IMR-90 (cell line): ENCODE data around the gene ADAMTS17. TPM values are rescaled to one million over a fixed set of nuclear protein-coding genes. Genes with fewer than 3 reads are reported as not detected.

Source experiments
- ATAC-seq: fragments of 200-7000 bp; cut with Tn5 transposase; 2 replicates; pipeline ENCODE4 v1.9.1; 2020; ENCODE audit warnings: low read depth, mild to moderate bottlenecking, moderate library complexity
- BruUV-seq: library from RNA; stranded (reverse); fragments of 400-500 nt; replicated peaks from 2 replicates; lab custom pipeline; 2021; lab: Mats Ljungman, UMichigan
- CTCF ChIA-PET: fragments of 300-600 bp; formaldehyde crosslinking; extraction: SDS; loops from one replicate; lab custom pipeline; 2021; ENCODE audit warnings: antibody characterized with exemption; lab: Yijun Ruan, JAX
- POLR2A ChIA-PET: fragments of 300-600 bp; sonication (Branson Sonifier 250); formaldehyde crosslinking; loops from one replicate; lab custom pipeline; 2022; ENCODE audit warnings: antibody characterized with exemption; ENCODE audit not compliant: unreplicated experiment; lab: Charles Lee
- DNase-seq: peaks from one replicate; pipeline ENCODE4 v3.0.0; 2013
- H2AFZ ChIP-seq: replicated peaks from 2 replicates; pipeline ENCODE3; 2013; ENCODE audit warnings: low read length, mild to moderate bottlenecking; ENCODE audit not compliant: poor library complexity
- H2AK5ac ChIP-seq: 2 replicates; pipeline ENCODE4 v1.6.1; 2013; ENCODE audit warnings: low read depth, low read length, inconsistent platforms
- H2AK9ac ChIP-seq: replicated peaks from 2 replicates; pipeline ENCODE3; 2013; ENCODE audit warnings: mild to moderate bottlenecking, low read depth, low read length, moderate library complexity; ENCODE audit not compliant: poor library complexity
- H2BK120ac ChIP-seq: 2 replicates; pipeline ENCODE4 v1.6.1; 2013; ENCODE audit warnings: low read depth, low read length, inconsistent platforms
- H2BK15ac ChIP-seq: 3 replicates; pipeline ENCODE4 v1.6.1; 2013; ENCODE audit warnings: low read depth, low read length, inconsistent platforms
- H2BK20ac ChIP-seq: 2 replicates; pipeline ENCODE4 v1.6.1; 2013; ENCODE audit warnings: low read depth, mild to moderate bottlenecking, inconsistent platforms, low read length, moderate library complexity
- H2BK5ac ChIP-seq: 2 replicates; pipeline ENCODE4 v1.6.1; 2013; ENCODE audit warnings: mild to moderate bottlenecking, low read depth, low read length, inconsistent platforms; ENCODE audit not compliant: poor library complexity, severe bottlenecking
- H3K14ac ChIP-seq: replicated peaks from 2 replicates; pipeline ENCODE4 v1.6.1; 2013; ENCODE audit warnings: low read depth, low read length, inconsistent platforms
- H3K18ac ChIP-seq: 2 replicates; pipeline ENCODE4 v1.6.1; 2013; ENCODE audit warnings: low read depth, low read length, control low read depth
- H3K23ac ChIP-seq: 2 replicates; pipeline ENCODE4 v1.6.1; 2013; ENCODE audit warnings: low read depth, low read length, inconsistent platforms
- H3K27ac ChIP-seq: 2 replicates; pipeline ENCODE4 v1.5.1; 2013; ENCODE audit warnings: mild to moderate bottlenecking, control low read depth, low read length; ENCODE audit not compliant: insufficient read depth
- H3K27me3 ChIP-seq: 2 replicates; pipeline ENCODE4 v1.6.1; 2013; ENCODE audit warnings: low read length; ENCODE audit not compliant: control insufficient read depth, insufficient read depth
- H3K36me3 ChIP-seq: 2 replicates; pipeline ENCODE4 v1.6.1; 2013; ENCODE audit warnings: low read length, mixed read lengths; ENCODE audit not compliant: control insufficient read depth, insufficient read depth
- H3K4ac ChIP-seq: 2 replicates; pipeline ENCODE4 v1.6.1; 2013; ENCODE audit warnings: low read depth, low read length, inconsistent platforms
- H3K4me1 ChIP-seq: 2 replicates; pipeline ENCODE4 v1.6.1; 2013; ENCODE audit warnings: low read length, mixed read lengths; ENCODE audit not compliant: control insufficient read depth, insufficient read depth
- H3K4me2 ChIP-seq: 2 replicates; pipeline ENCODE4 v1.6.1; 2013; ENCODE audit warnings: low read depth, mild to moderate bottlenecking, control low read depth, low read length, moderate library complexity
- H3K4me3 ChIP-seq: 2 replicates; pipeline ENCODE4 v1.5.1; 2013; ENCODE audit warnings: low read depth, mild to moderate bottlenecking, control low read depth, low read length, moderate library complexity; ENCODE audit not compliant: insufficient read depth
- H3K56ac ChIP-seq: 2 replicates; pipeline ENCODE4 v1.6.1; 2013; ENCODE audit warnings: low read length, inconsistent platforms; ENCODE audit not compliant: insufficient read depth; ENCODE audit errors: extremely low read depth
- H3K79me1 ChIP-seq, 2 experiments: 2 replicates each; pipeline ENCODE4 v1.6.1; 2013; ENCODE audit warnings: low read length in 2 of 2, inconsistent platforms in 1 of 2, low read depth in 1 of 2
- H3K9ac ChIP-seq: 2 replicates; pipeline ENCODE4 v1.6.1; 2013; ENCODE audit warnings: low read depth, low read length, control low read depth
- H3K9me1 ChIP-seq: 2 replicates; pipeline ENCODE4 v1.6.1; 2013; ENCODE audit warnings: low read length, inconsistent platforms; ENCODE audit not compliant: insufficient read depth
- H3K9me3 ChIP-seq: 2 replicates; pipeline ENCODE4 v1.6.1; 2013; ENCODE audit warnings: low read length; ENCODE audit not compliant: control insufficient read depth, insufficient read depth
- H4K20me1 ChIP-seq: 2 replicates; pipeline ENCODE4 v1.6.1; 2013; ENCODE audit warnings: low read length, inconsistent platforms; ENCODE audit not compliant: insufficient read depth
- H4K5ac ChIP-seq: 2 replicates; pipeline ENCODE4 v1.6.1; 2013; ENCODE audit warnings: mild to moderate bottlenecking, low read depth, low read length, control low read depth
- H4K8ac ChIP-seq, 2 experiments: 2 replicates each; pipeline ENCODE4 v1.6.1; 2013; ENCODE audit warnings: low read depth in 2 of 2, low read length in 2 of 2, control low read depth in 1 of 2, inconsistent platforms in 1 of 2
- H4K91ac ChIP-seq: 2 replicates; pipeline ENCODE4 v1.6.1; 2013; ENCODE audit warnings: low read depth, low read length, inconsistent platforms; ENCODE audit not compliant: insufficient read depth
- BHLHE40 ChIP-seq: fragments of 150-350 bp; IDR thresholded peaks from 2 replicates; pipeline ENCODE4 v1.6.1; 2016; ENCODE audit warnings: mild to moderate bottlenecking, low read depth, low read length
- CEBPB ChIP-seq: IDR thresholded peaks from 2 replicates; pipeline ENCODE4 v1.6.1; 2012; ENCODE audit warnings: low read depth, low read length, improper control_type of control experiment
- CHD1 ChIP-seq: IDR thresholded peaks from 2 replicates; pipeline ENCODE4 v1.6.1; 2012; ENCODE audit warnings: low read depth, low read length, improper control_type of control experiment
- CTCF ChIP-seq: conservative IDR thresholded peaks from 2 replicates; pipeline ENCODE4 v1.5.1; 2012; ENCODE audit warnings: mild to moderate bottlenecking, low read depth, low read length, improper control_type of control experiment
- ELK1 ChIP-seq: fragments of 150-350 bp; IDR thresholded peaks from 2 replicates; pipeline ENCODE4 v1.6.1; 2016; ENCODE audit warnings: low read depth, mild to moderate bottlenecking, low read length, moderate library complexity, borderline replicate concordance
- FOS ChIP-seq: fragments of 150-350 bp; IDR thresholded peaks from 2 replicates; pipeline ENCODE4 v1.6.1; 2016; ENCODE audit warnings: low read depth, low read length
- MAFK ChIP-seq: IDR thresholded peaks from 2 replicates; pipeline ENCODE4 v1.6.1; 2012; ENCODE audit warnings: low read depth, low read length, improper control_type of control experiment
- MAZ ChIP-seq: IDR thresholded peaks from 2 replicates; pipeline ENCODE4 v1.6.1; 2012; ENCODE audit warnings: low read depth, mild to moderate bottlenecking, low read length, improper control_type of control experiment, moderate library complexity, borderline replicate concordance
- MXI1 ChIP-seq: IDR thresholded peaks from 2 replicates; pipeline ENCODE4 v1.6.1; 2012; ENCODE audit warnings: low read depth, mild to moderate bottlenecking, low read length, moderate library complexity, borderline replicate concordance
- NFE2L2 ChIP-seq: fragments of 150-350 bp; IDR thresholded peaks from 2 replicates; pipeline ENCODE4 v1.6.1; 2016; ENCODE audit warnings: low read depth, mild to moderate bottlenecking, low read length
- POLR2A ChIP-seq: IDR thresholded peaks from 2 replicates; pipeline ENCODE4 v1.6.1; 2012; ENCODE audit warnings: mild to moderate bottlenecking, low read depth, low read length
- RAD21 ChIP-seq: IDR thresholded peaks from 2 replicates; pipeline ENCODE4 v1.6.1; 2012; ENCODE audit warnings: low read length, improper control_type of control experiment
- RCOR1 ChIP-seq: IDR thresholded peaks from 2 replicates; pipeline ENCODE4 v1.6.1; 2012; ENCODE audit warnings: mild to moderate bottlenecking, low read length, improper control_type of control experiment; ENCODE audit not compliant: insufficient replicate concordance
- RFX5 ChIP-seq: IDR thresholded peaks from 2 replicates; pipeline ENCODE4 v1.8.0; 2012; ENCODE audit warnings: low read depth, mild to moderate bottlenecking, low read length, moderate library complexity
- SMC3 ChIP-seq: fragments of 150-350 bp; IDR thresholded peaks from 2 replicates; pipeline ENCODE4 v1.6.1; 2016; ENCODE audit warnings: low read depth, mild to moderate bottlenecking, antibody characterized with exemption, low read length, moderate library complexity
- WGBS, 2 experiments: methylation state at CpG; one replicate each; pipeline versions ENCODE4 v1.1.5 to v1.1.7; 2013; ENCODE audit warnings: missing lambda C conversion rate in 2 of 2; ENCODE audit not compliant: insufficient read length in 1 of 2; ENCODE audit errors: extremely low coverage in 2 of 2; 5-methylcytosine and 5-hydroxymethylcytosine counted together
- dilution Hi-C: fragments of 300-500 bp; cut with HindIII; formaldehyde crosslinking; loops from one replicate; pipeline ENCODE4 v1.14.3; 2018; ENCODE audit warnings: low sequenced_read_pairs; ENCODE audit not compliant: unreplicated experiment
- in situ Hi-C: fragments of 300-500 bp; cut with MboI; formaldehyde crosslinking; loops from 3 replicates; pipeline ENCODE4 v1.14.3; 2019; ENCODE audit warnings: low sequenced_read_pairs, inconsistent platforms, mixed read lengths
- intact Hi-C: fragments of 100-400 bp; cut with micrococcal nuclease; formaldehyde crosslinking; loops from 2 replicates; pipeline ENCODE4 v1.10.0; 2022
- polyA plus RNA-seq, 3 experiments: library from polyadenylated mRNA; depleted of rRNA; stranded (reverse); fragments of >200 nt; gene quantifications; 2 replicates each; pipeline ENCODE4 v1.2.3, GENCODE V29; 2012; ENCODE audit warnings: low replicate concordance in 1 of 3
- total RNA-seq: library from RNA; depleted of rRNA; stranded (reverse); fragments of >200 nt; gene quantifications from 2 replicates; pipeline ENCODE4 v1.2.3, GENCODE V29; 2012
- TF ChIP-seq, protein P1 (sequence below): fragments of 150-350 bp; IDR thresholded peaks from 2 replicates; pipeline ENCODE4 v1.6.1; 2017; ENCODE audit warnings: mild to moderate bottlenecking, antibody characterized with exemption, low read length, low read depth

Gene ADAMTS17
- total and polyA plus RNA-seq, 2 of the 4 experiments (the other 2 are of a cell fraction), result 0.03 TPM; not detected in 1

- Histone ChIP-seq H3K9me3 (peaks cover 51% of the 10 kb centered on the region), H3K36me3 (no peaks in the 10 kb centered on the region), H3K23ac (no peak overlapping the region), H3K4me2 (no peak overlapping the region), H4K5ac (no peak overlapping the region), H2AK9ac (no peak overlapping the region), H3K4me1 (no peaks in the 10 kb centered on the region), H3K4me3 (no peak overlapping the region), H4K20me1 (no peaks in the 10 kb centered on the region), H3K79me1 (no peaks in the 10 kb centered on the region), H3K27me3 (no peaks in the 10 kb centered on the region), H3K4ac (no peak overlapping the region), H3K9me1 (no peaks in the 10 kb centered on the region), H2AK5ac (no peak overlapping the region), H4K8ac (no peak overlapping the region), H2BK20ac (no peak overlapping the region), H2BK5ac (no peak overlapping the region), H3K27ac (no peak overlapping the region), H2AFZ (no peak overlapping the region), H4K91ac (no peak overlapping the region), H3K18ac (no peak overlapping the region), H3K14ac (no peak overlapping the region), H2BK15ac (no peak overlapping the region), H2BK120ac (no peak overlapping the region), H3K56ac (no peak overlapping the region), H3K9ac (no peak overlapping the region)
- intact Hi-C loops (no loop called here), in situ Hi-C loops (no loop called here), dilution Hi-C loops (no loop called here)
- no TSS peak for BruUV-seq
- no CpG with 5 or more reads among the region's 3 CpGs for WGBS, 2 experiments
- CTCF ChIA-PET, result no interaction called here
- POLR2A ChIA-PET, result no interaction called here
- ATAC-seq (no peak), DNase-seq (no peak)
- TF ChIP-seq MAFK (no peak), CEBPB (no peak), NFE2L2 (no peak), SMC3 (no peak), CTCF (no peak), MAZ (no peak), FOS (no peak), ELK1 (no peak), CHD1 (no peak), MXI1 (no peak), RAD21 (no peak), RCOR1 (no peak), RFX5 (no peak), BHLHE40 (no peak), POLR2A (no peak)
- TF ChIP-seq, protein P1, sequence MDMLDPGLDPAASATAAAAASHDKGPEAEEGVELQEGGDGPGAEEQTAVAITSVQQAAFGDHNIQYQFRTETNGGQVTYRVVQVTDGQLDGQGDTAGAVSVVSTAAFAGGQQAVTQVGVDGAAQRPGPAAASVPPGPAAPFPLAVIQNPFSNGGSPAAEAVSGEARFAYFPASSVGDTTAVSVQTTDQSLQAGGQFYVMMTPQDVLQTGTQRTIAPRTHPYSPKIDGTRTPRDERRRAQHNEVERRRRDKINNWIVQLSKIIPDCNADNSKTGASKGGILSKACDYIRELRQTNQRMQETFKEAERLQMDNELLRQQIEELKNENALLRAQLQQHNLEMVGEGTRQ, result no peak
These were observed 375.0 kb downstream of the ADAMTS17 start for GRCh38 chr15:99966815-99967214.
